Hypothalamus (tissue), 51 donors: ENCODE measurements around the gene LRCH4.

Experiments used
- DNase-seq, 51 donors: peaks; one replicate each; lab custom pipeline; 2025; lab: John Stamatoyannopoulos, UW

The LRCH4 gene

GRCh38 chr7:100585511-100586265 is at the start of gene LRCH4:
Gene LRCH4 (minus strand): TSS chr7:100586129. CDS start chr7:100586100, 29 bp downstream.
- peak in 8 of 51 donors; percentile 50 to 70 (median 64) for DNase-seq

GRCh38 chr7:100632951-100633717 is 47.2 kb upstream of the LRCH4 start:
- peak in 15 of 51 donors; percentile 1 to 33 (median 14) for DNase-seq

GRCh38 chr7:100630066-100630465 is 44.1 kb upstream of the LRCH4 start:
- no peak for DNase-seq

GRCh38 chr7:100629117-100629716 is 43.3 kb upstream of the LRCH4 start:
- no peak for DNase-seq

- DNase-seq = no peak
Observed at GRCh38 chr7:100627238-100627549, 41.3 kb upstream of the LRCH4 start.

GRCh38 chr7:100626530-100627237 is 40.8 kb upstream of the LRCH4 start:
- DNase-seq = peak in 42 of 51 donors; percentile 2 to 74 (median 47)

- no peak for DNase-seq
Observed at GRCh38 chr7:100626055-100626454, 40.1 kb upstream of the LRCH4 start.

- no peak for DNase-seq
Observed at GRCh38 chr7:100623951-100624824, 38.3 kb upstream of the LRCH4 start.

GRCh38 chr7:100621554-100621953 is 35.6 kb upstream of the LRCH4 start:
- no peak for DNase-seq

- DNase-seq = no peak
Observed at GRCh38 chr7:100620804-100621203, 34.9 kb upstream of the LRCH4 start.

- DNase-seq = no peak
Observed at GRCh38 chr7:100620239-100620638, 34.3 kb upstream of the LRCH4 start.

- no peak for DNase-seq
Observed at GRCh38 chr7:100614308-100614861, 28.5 kb upstream of the LRCH4 start.

GRCh38 chr7:100613412-100614175 is 27.7 kb upstream of the LRCH4 start:
- DNase-seq = no peak

GRCh38 chr7:100612730-100613390 is 26.9 kb upstream of the LRCH4 start:
- peak in 2 of 51 donors; percentile 33 to 36 for DNase-seq

GRCh38 chr7:100611983-100612729 is 26.2 kb upstream of the LRCH4 start, which contains the start of gene MOSPD3:
Gene MOSPD3 (plus strand): TSS chr7:100612540. CDS start chr7:100612792, 252 bp downstream.
- peak; percentile 85 to 100 (median 98) for DNase-seq

GRCh38 chr7:100609958-100610357 is 24.0 kb upstream of the LRCH4 start:
- DNase-seq = no peak

- DNase-seq = no peak
Observed at GRCh38 chr7:100607111-100607510, 21.2 kb upstream of the LRCH4 start.
